Measurements from ENCODE around the gene MYOZ2.

GRCh38 chr4:119227690-119228089 lies 92.1 kb downstream of the MYOZ2 start:
- TF ChIP-seq CTCF (IDR thresholded peaks at IDR 0.05) (no peak), POLR2A (IDR thresholded peaks at IDR 0.05) (no peak)
